Choroid plexus epithelial cell (primary cell): ENCODE data around the gene RABEP1.
A peak's percentile ranks its signal among the peaks of the same experiment; 100 is the strongest.

ENCODE experiments used
- DNase-seq: peaks from one replicate; pipeline ENCODE4 v3.0.0-alpha.2; 2010; ENCODE audit warnings: low read depth
- H3K4me3 ChIP-seq: 2 replicates; pipeline ENCODE4 v1.5.1; 2011; ENCODE audit warnings: low read depth, mild to moderate bottlenecking, control low read depth, low read length, moderate library complexity
- CTCF ChIP-seq: conservative IDR thresholded peaks from 2 replicates; pipeline ENCODE4 v1.5.1; 2011; ENCODE audit warnings: low read depth, mild to moderate bottlenecking, control low read depth, inconsistent platforms, low read length, moderate library complexity

RABEP1 gene

DNA sequence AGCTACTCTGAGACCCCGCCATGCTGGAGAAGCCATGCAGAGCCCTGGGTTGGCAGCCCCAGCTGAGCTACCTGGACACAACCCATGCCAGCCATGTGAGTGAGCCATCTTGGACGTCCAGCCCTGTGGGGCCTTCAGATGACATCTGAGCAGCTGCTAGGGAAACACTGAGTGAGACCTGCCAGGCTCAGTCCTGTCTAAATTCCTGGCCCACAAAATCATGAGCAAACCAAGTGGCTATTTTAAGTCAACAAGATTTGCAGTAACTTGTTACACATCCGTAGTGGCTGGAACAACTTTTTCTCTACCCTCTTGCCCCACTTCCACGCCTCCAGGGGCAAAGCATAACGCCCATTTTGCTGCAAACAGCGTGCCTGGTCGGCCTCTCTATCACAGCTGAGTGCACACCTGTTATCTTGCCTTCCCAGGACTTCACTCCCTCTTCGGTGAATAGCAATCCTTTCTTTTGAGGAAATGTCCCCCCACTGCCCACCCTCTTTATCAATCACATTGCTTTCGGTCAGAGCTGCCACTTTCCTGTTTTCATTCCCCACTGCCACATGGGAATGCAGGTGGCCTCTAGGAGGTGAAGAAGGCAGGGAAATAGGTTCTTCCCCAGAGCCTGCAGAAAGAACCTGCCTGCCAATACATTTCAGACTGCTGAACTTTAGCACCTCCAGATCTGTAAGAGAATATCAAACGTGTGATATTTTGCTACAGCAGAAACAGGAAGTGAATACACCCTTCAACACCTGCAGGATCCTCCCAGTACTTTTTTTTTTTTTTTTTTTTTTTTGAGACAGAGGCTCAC, 40.0 kb upstream of the RABEP1 start:
- no peak overlapping the region for H3K4me3 ChIP-seq
- DNase-seq = no peak
- TF ChIP-seq CTCF = no peak

DNA sequence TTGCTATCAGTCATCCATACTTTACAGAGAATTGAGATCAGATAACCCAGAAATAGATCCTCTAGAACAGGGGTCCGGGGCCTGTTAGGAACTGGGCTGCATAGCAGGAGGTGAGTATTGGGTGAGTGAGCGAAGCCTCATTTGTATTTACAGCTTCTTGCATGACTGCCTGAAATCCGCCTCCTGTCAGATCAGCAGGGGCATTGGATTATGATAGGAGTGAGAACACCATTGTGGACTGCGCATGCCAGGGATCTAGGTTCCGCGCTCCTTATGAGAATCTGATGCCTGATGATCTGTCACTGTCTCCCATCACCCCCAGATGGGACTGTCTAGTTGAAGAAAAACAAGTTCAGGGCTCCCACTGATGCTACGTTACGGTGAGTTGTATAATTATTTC, 34.5 kb upstream of the RABEP1 start:
- no peak overlapping the region for H3K4me3 ChIP-seq
- TF ChIP-seq CTCF = no peak
- no peak for DNase-seq

- peak; percentile 58 for DNase-seq
- TF ChIP-seq CTCF = no peak
- no peak overlapping the region for H3K4me3 ChIP-seq
Measured at GRCh38 chr17:5248821-5249479, 33.1 kb upstream of the RABEP1 start.

DNA sequence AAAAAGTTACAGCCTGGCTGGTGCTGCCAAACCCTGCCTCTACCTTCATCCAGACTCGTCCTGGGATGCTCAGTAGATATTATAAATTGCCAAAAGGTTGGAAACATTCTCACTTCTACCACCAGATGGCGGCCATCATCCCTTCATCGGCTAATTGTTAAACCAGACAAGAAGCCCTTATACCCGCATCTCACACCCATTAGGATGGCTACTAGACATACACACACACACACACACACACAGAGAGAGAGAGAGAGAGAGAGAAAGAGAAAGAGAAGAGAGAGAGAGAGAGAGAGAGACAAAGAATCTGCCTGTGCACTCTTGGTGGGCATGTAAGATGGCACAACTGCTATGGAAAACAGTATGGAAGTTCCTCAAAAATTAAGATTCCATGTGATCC, 32.5 kb upstream of the RABEP1 start:
- peak; percentile 79 for TF ChIP-seq CTCF
- peak; percentile 92 for DNase-seq
- H3K4me3 ChIP-seq = no peak overlapping the region

DNA sequence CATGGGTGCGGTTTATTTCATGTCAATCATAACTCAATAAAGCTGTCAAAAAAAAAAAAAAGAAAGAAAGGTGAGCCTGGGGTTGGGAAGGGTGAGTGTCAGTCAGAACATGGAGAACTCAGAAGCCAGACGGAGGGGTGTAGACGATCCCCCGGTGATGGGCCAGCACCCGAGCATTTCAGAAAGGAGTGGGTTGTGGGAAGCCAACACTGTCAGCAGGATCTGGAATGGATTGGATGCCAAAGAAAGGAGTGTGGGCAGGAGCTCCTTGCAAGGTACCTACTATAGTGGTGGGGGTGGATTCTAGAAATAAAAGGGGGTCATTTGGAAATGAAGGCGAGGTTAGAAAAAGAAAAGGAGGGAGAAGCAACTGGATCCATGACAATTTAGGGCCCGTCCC, 27.7 kb upstream of the RABEP1 start:
- H3K4me3 ChIP-seq = no peak overlapping the region
- no peak for DNase-seq
- TF ChIP-seq CTCF = no peak

GRCh38 chr17:5254903-5255521, 27.1 kb upstream of the RABEP1 start:
- no peak for TF ChIP-seq CTCF
- no peak overlapping the region for H3K4me3 ChIP-seq
- DNase-seq = no peak
